T-helper 2 cell treated with Interferon-gamma antibody and Interleukin-4, amounts not matched to agents 100 ng/mL and 5 ng/mL, for 36 hours (primary cell): Measurements from ENCODE around the gene DEFB124. TPM values are rescaled to one million over a fixed set of nuclear protein-coding genes. Genes with fewer than 3 reads are reported as not detected.
"Not testable (repeated sequence)": the region's sequence is repeated elsewhere in the genome, so short reads cannot be mapped to it uniquely, and the experiment has no call there.

Experiments used
- intact Hi-C: fragments of 100-400 bp; cut with micrococcal nuclease; formaldehyde crosslinking; loops from one replicate; pipeline ENCODE4 v1.15.1; 2023
- total RNA-seq: library from RNA; stranded (reverse); gene quantifications from 2 replicates; pipeline ENCODE4 v1.2.3, GENCODE V29; 2022

Gene DEFB124
- total RNA-seq, 1 donor from 2014 or later, result not detected

DNA sequence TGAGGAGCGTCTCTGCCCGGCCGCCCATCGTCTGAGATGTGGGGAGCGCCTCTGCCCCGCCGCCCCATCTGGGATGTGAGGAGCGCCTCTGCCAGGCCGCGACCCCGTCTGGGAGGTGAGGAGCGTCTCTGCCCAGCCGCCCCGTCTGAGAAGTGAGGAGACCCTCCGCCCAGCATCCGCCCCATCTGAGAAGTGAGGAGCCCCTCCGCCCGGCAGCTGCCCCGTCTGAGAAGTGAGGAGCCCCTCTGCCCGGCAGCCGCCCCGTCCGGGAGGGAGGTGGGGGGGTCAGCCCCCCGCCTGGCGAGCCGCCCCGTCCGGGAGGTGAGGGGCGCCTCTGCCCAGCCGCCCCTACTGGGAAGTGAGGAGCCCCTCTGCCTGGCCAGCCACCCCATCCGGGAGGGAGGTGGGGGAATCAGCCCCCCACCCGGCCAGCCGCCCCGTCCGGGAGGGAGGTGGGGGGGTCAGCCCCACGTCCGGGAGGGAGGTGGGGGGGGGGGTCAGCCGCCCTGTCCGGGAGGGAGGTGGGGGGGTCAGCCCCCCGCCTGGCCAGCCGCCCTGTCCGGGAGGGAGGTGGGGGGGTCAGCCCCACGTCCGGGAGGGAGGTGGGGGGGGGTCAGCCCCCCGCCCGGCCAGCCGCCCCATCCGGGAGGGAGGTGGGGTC lies 47.9 kb downstream of the DEFB124 start:
- intact Hi-C loops, result not testable (repeated sequence)

DNA sequence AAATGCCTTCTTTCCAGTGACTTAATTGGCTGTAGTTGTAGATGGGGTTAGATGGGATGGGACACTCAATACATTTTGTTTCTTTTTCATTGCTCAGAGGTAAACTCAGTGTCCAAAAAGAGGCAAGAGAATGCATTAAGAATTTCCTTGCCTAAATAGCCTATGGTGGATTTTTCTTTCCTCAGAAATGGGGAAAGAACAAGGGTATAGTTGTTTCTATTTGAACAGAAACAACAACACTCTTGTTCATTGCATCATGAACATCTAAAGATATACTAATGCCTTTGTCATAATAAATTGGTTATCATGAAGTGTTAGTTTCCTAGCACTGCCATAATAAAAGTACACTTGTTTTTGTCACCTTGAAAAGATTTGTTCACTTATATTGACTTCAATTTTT lies 49.1 kb downstream of the DEFB124 start:
- intact Hi-C loops, result no loop called here

DNA sequence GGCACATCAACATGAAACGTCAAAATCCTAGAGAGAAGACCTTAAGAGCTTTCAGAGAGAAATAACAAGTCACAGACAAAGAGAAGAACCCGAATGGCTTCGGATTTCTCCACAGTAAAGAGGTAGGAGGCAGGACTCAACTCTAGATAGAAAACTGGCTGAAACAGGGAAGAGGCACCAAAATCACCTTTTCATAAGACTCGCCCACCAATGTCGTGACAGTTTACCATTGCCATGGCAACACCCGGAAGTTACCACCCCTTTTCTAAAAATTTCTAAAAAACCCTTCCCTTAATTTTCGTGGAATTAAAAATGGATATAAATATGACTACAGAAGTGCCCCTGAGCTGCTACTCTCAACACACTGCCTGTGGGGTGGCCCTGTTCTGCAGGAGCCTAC lies 56.6 kb downstream of the DEFB124 start:
- intact Hi-C loops, result no loop called here

DNA sequence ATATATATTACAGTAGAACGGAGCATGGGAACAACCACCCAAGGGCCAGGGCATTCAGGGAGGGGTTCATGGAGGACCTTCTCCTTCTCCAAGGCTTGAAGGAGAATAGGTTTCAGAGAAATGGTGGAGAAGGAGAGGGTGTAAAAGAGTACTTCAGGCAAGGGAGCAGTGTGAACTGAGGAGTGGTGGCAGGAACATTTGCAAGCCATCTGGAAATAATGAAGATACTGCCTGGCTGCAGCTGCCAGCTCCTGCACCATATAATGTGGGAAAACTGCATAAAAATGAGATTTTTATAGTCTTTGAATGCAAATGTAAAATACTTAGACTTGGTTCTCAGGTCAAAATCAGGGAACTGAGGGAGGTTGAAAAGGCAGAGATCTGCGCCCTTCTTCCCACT lies 59.3 kb downstream of the DEFB124 start:
- intact Hi-C loops, result no loop called here

Other genes starting within 250 kb of the DEFB124 start
- not detected in 2 replicates for gene DEFB115, start 217.5 kb downstream of the DEFB124 start, total RNA-seq
- gene DEFB116, start 166.5 kb downstream of the DEFB124 start, total RNA-seq, result not detected in 2 replicates
- gene DEFB118, start 106.5 kb downstream of the DEFB124 start, total RNA-seq, result not detected in 2 replicates
- not detected in 2 replicates for gene DEFB119, start 84.5 kb downstream of the DEFB124 start, total RNA-seq
- not detected in 2 replicates for gene DEFB121, start 68.9 kb downstream of the DEFB124 start, total RNA-seq
- gene DEFB123, start 34.5 kb downstream of the DEFB124 start, total RNA-seq, result not detected in 2 replicates
- gene REM1, start 161 bp upstream of the DEFB124 start, total RNA-seq, result not detected in 2 replicates
- gene HM13, start 39.3 kb upstream of the DEFB124 start, total RNA-seq, result 189 and 191 TPM in 2 replicates
- gene ID1, start 130.2 kb upstream of the DEFB124 start, total RNA-seq, result 0.18 and 0.59 TPM in 2 replicates
- not detected in 2 replicates for gene COX4I2, start 162.8 kb upstream of the DEFB124 start, total RNA-seq
- 73.4 and 76.7 TPM in 2 replicates for gene BCL2L1, start 247.7 kb upstream of the DEFB124 start, total RNA-seq